C4-2B (cell line): Measurements from ENCODE around the gene MYLK3.
"Not testable (repeated sequence)": the region's sequence is repeated elsewhere in the genome, so short reads cannot be mapped to it uniquely, and the experiment has no call there.

Experiments
- CTCF ChIP-seq: fragments of 450-650 bp; conservative IDR thresholded peaks from 2 replicates; pipeline ENCODE4 v1.5.1; 2017; ENCODE audit warnings: mild to moderate bottlenecking
- ZFX ChIP-seq: fragments of 450-650 bp; IDR thresholded peaks from 2 replicates; pipeline ENCODE4 v1.6.1; 2017

- TF ChIP-seq CTCF, ZFX: not testable (repeated sequence)
Observed at GRCh38 chr16:46681867-46682266, 66.3 kb downstream of the MYLK3 start.
